ENCODE measurements around the gene EML4.

- no peak for TF ChIP-seq CTCF (conservative IDR thresholded peaks at IDR 0.05)
- no peak for TF ChIP-seq EZH2 (IDR thresholded peaks at IDR 0.05; ENCODE audit: low read depth)
Observed at GRCh38 chr2:42300527-42300926, 131.4 kb downstream of the EML4 start.
